GM10266 (cell line): Measurements from ENCODE around the gene KLHDC9.

ENCODE experiments used
- DNase-seq: peaks from one replicate; pipeline ENCODE4 v3.0.0; 2012; ENCODE audit errors: extremely low spot score
- TF ChIP-seq, protein P1 (sequence below): IDR thresholded peaks from 2 replicates; pipeline ENCODE4 v1.5.1; 2012; ENCODE audit warnings: mild to moderate bottlenecking, low read depth; ENCODE audit not compliant: control insufficient read depth, insufficient read depth; ENCODE audit errors: missing control alignments

The KLHDC9 gene

DNA sequence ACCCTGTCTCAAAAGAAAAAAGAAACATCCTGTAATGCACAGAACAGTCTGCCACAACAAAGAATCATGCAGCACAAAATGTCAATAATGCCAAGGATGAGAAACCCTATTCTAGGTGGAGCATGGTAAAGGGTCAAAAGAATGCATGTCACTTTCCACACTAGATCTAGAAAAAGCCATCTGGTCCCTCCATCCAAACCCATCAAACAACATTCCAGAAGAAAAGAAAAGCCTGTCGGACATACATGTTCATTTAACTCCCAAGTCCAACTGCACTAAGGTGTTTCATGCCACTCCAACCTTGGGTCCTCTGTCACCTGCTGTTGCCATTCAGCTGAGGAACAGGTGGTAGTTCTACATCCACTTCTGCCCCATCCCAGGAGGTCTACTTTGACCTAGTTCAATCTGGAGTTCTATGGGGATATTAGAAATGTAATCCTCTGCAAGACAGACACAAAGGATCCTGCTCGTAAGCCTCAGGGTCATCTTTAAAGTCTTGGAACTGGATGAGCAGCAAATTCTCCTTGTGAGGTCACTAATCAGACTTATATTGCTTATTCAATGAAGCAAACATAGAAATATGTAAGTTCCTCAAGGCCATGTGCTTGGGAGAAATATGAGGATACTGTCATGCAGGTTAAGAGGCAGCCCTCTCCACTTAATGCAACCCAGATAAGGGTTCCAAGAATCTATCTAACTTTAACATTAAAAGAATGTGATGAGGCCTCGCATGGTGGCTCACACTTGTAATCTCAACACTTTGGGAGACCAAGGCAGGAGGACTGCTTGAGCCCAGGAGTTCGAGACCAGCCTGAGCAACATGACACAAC, 30.6 kb downstream of the KLHDC9 start:
- DNase-seq, result no peak
- TF ChIP-seq, protein P1, sequence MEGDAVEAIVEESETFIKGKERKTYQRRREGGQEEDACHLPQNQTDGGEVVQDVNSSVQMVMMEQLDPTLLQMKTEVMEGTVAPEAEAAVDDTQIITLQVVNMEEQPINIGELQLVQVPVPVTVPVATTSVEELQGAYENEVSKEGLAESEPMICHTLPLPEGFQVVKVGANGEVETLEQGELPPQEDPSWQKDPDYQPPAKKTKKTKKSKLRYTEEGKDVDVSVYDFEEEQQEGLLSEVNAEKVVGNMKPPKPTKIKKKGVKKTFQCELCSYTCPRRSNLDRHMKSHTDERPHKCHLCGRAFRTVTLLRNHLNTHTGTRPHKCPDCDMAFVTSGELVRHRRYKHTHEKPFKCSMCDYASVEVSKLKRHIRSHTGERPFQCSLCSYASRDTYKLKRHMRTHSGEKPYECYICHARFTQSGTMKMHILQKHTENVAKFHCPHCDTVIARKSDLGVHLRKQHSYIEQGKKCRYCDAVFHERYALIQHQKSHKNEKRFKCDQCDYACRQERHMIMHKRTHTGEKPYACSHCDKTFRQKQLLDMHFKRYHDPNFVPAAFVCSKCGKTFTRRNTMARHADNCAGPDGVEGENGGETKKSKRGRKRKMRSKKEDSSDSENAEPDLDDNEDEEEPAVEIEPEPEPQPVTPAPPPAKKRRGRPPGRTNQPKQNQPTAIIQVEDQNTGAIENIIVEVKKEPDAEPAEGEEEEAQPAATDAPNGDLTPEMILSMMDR, result no peak

DNA sequence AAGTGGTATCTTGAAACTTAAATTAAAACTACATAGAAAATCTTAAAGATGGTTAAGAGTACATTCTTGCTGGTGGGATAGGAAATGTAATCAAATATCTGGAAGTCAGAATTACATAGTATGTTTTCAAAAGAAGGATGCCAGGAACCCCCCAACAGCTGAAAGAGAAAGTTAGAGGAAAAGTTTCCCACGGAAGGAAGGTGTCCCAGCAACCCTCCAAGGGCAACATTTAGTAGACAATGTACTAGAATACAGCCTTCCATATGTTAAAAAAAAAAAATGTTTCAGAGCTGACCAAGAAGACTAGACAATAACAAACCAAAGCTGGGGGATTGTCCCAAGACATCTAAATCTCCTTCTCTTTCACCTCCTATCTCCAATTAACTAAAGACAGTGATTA, 32.1 kb downstream of the KLHDC9 start:
- DNase-seq, result no peak
- TF ChIP-seq, protein P1, result no peak

DNA sequence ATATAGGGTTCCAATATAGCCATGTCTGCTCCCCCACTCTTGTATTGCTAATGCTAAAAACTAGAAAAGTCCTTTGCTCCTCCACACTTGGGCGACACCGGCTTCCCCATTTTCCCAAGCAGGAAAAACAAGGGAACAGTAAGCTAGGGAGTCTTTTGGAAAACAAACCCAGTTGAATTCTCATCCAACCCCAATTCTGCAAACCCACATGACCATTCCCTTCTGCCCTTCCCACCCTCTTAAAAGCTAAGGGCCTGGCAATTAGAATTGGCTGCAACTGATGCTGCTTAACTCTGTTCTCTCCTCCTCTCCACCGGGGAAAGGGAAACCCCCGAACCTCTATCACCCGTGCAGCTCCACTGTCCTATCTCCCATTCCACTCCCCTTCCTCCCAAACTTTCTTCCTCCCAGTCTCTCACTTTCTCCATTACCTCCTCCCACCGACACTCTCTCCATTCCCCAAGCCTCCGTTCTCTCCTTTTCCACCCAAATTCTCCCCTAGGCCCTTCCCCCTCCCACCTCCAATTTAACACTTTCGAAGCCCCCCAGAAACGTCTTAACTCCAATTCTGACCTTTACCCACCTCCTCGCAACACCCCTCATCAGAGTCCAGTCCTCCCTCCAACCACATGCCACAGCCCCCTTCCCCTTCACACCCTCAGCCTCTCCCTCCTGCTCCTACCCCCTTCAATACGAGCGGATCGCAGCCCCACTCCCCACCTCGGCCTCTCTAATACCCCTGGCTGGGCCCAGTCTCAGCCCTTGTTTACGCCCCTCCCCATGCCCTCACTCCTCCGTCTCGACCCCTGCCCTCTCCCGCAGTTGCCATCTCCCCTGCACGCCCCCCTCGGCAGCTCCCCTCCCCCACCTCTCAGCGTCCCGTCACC, 33.6 kb downstream of the KLHDC9 start:
- DNase-seq, result no peak
- TF ChIP-seq, protein P1, result no peak

DNA sequence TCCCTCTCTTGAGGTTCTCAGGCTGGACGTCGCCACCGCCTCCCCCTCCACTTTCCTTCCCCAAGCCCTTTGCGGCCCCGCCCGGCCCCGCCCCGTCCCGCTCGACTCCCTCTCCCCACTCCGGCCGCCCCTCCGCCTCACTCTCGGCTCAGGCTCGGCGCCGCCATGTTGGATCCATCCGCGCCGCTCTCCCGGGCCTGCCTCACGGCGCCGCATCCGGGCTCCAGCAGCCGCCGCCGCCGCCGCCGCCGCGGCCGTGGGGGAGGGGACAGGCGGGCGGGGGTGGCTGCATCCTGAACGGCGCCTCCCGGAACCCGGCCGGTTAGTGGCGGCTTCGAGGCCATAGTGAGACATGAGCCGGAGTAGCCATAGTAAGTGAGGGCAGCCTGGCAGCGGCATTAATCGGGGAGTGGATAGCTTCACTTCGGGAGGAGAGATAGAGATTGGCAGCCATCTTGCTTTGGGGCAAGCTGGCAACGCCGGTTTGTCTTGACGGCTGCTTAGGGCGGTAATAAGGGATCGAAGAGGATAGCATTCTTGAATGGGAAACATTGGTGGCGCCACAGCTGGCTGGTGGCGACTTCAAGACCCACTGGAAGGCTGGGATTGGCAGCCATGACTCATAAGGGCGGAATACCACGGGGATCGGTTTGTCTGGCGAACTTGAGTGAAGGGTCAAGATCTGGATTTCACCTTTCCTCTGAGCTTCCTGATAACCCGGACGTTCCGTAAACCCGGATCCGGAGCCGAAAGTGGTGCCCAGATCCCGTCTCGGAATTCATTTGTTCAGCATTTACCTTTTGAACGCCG, 34.5 kb downstream of the KLHDC9 start, which contains the start of gene DEDD:
DEDD (minus strand) TSS at position 258 of the 810 bp plus-strand sequence. CDS start 8,205 bp downstream, outside the sequence.
- TF ChIP-seq, protein P1, result peak; percentile 6
- DNase-seq, result peak; percentile 96

DNA sequence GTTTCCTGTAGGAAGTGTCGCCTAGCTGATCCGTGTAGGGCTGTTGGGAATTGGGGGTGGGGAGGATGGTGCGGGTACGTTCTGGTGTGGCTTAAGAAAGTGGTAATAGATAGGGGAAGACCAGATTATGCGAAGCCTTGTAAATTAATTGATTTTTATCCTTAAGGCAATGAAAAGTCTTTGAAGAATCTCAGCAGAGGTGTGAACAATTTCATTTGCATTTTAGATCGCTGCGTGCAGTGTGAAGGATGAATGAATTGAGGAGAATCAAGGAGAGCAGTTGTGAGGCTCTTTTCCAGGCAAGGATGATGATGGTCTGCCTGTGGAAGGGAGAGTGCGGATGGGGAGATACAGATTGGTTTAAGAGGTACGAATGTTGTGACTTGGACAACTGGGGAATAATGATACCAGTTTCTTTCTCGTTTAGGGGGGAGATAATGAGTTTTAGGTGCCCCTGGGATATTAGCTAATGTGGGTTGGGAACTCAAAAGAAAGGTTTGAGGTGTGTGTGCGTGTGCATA, 35.1 kb downstream of the KLHDC9 start:
- no peak for DNase-seq
- TF ChIP-seq, protein P1, result no peak

DNA sequence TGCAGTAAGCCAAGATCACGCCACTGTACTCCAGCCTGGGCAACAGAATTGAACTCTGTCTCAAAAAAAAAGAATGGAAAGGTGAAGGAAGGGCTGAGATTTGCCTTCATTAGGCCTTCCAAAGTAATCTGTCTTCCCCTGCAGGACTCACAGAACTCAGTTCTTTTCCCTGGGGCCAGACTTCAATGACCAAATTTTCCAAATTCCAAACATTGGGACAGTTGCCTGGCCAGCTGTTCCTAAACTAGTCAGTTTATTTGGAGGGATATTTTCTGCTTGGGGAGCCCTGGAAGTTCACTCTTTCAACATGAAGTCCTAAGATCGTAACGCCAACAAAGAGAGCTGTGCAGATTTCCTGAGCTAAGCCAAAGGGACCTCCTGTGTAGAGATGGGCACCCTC, 39.7 kb downstream of the KLHDC9 start:
- TF ChIP-seq, protein P1, result no peak
- DNase-seq, result no peak
